ENCODE results near the gene ASMT.
"Not testable (repeated sequence)": the region's sequence is repeated elsewhere in the genome, so short reads cannot be mapped to it uniquely, and the experiment has no call there.

Gene ASMT

GRCh38 chrX:1614927-1615326, at the start of gene ASMT:
Gene ASMT (plus strand): TSS chrX:1615059. CDS start chrX:1615200, 141 bp downstream.
- no peaks in the 10 kb centered on the region for H3K36me3 ChIP-seq (ENCODE audit: insufficient read depth, low read depth, low read length)
- H3K4me1 ChIP-seq (ENCODE audit: insufficient read depth, low read length), result no peaks in the 10 kb centered on the region; the same call in 1 of the 2 replicates
- no peaks in the 10 kb centered on the region for H3K9me3 ChIP-seq (ENCODE audit: insufficient read depth, low read depth, low read length)
- H3K27ac ChIP-seq (ENCODE audit: low read length), result no peak within 1 kb of the TSS
- H3K27me3 ChIP-seq (ENCODE audit: insufficient read depth, low read length), result no peaks in the 10 kb centered on the region
- H3K4me3 ChIP-seq (ENCODE audit: low read length), result no peak within 1 kb of the TSS
- H3K9ac ChIP-seq (ENCODE audit: low read depth, low read length), result no peak within 1 kb of the TSS

DNA sequence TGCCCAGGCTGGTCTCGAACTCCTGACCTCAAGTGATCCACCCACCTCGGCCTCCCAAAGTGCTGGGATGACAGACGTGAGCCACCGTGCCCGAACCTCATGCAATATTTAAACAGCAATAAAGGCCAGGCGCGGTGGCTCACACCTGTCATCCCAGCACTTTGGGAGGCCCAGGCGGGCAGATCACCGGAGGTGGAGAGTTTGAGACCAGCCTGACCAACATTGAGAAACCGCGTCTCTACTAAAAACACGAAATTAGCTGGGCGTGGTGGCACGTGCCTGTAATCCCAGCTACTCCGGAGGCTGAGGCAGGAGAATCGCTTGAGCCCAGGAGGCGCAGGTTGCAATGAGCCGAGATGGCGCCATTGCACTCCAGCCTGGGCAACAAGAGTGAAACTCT, 40.7 kb upstream of the ASMT start:
- not testable (repeated sequence) for H3K9ac ChIP-seq (ENCODE audit: low read depth, low read length); H3K4me1 ChIP-seq (ENCODE audit: insufficient read depth, low read length)

GRCh38 chrX:1576201-1576992, 38.5 kb upstream of the ASMT start:
- no peak overlapping the region for H3K4me3 ChIP-seq (ENCODE audit: low read length)
- H3K36me3 ChIP-seq (ENCODE audit: insufficient read depth, low read depth, low read length), result no peaks in the 10 kb centered on the region
- H3K4me1 ChIP-seq (ENCODE audit: insufficient read depth, low read length), result no peaks in the 10 kb centered on the region
- H3K9me3 ChIP-seq (ENCODE audit: insufficient read depth, low read depth, low read length), result peaks cover 5% of the 10 kb centered on the region
- no peak overlapping the region for H3K9ac ChIP-seq (ENCODE audit: low read depth, low read length)
- no peaks in the 10 kb centered on the region for H3K27me3 ChIP-seq (ENCODE audit: insufficient read depth, low read length)
- no peak overlapping the region for H3K27ac ChIP-seq (ENCODE audit: low read length)

More for the DNA sequence above, 40.7 kb upstream of the ASMT start:
- H3K27me3 ChIP-seq (ENCODE audit: insufficient read depth, low read length); H3K36me3 ChIP-seq (ENCODE audit: insufficient read depth, low read depth, low read length); H3K27ac ChIP-seq (ENCODE audit: low read length); H3K4me3 ChIP-seq (ENCODE audit: low read length); H3K9me3 ChIP-seq (ENCODE audit: insufficient read depth, low read depth, low read length): not testable (repeated sequence)

DNA sequence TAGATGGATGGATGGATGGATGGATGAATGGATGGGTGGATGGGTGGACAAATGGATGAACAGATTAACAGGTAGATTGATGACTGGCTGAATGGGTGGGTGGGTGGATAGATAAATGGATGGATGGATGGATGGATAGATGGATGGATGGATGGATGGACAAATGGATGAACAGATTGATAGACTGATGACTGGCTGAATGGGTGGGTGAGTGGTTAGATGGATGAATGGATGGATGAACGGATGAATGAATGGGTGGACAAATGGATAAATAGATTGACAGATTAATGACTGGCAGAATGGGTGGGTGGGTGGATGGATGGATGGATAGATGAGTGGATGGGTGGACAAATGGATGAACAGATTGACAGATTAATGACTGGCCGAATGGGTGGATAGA, 37.0 kb upstream of the ASMT start:
- Histone ChIP-seq H3K4me1 (ENCODE audit: insufficient read depth, low read length) (no peaks in the 10 kb centered on the region), H3K27me3 (ENCODE audit: insufficient read depth, low read length) (no peaks in the 10 kb centered on the region), H3K4me3 (ENCODE audit: low read length) (no peak overlapping the region), H3K9me3 (ENCODE audit: insufficient read depth, low read depth, low read length) (peaks cover 5% of the 10 kb centered on the region), H3K36me3 (ENCODE audit: insufficient read depth, low read depth, low read length) (no peaks in the 10 kb centered on the region), H3K9ac (ENCODE audit: low read depth, low read length) (no peak overlapping the region), H3K27ac (ENCODE audit: low read length) (no peak overlapping the region)

- no peaks in the 10 kb centered on the region for H3K27me3 ChIP-seq (ENCODE audit: insufficient read depth, low read length)
- peaks cover 5% of the 10 kb centered on the region for H3K9me3 ChIP-seq (ENCODE audit: insufficient read depth, low read depth, low read length)
- H3K4me1 ChIP-seq (ENCODE audit: insufficient read depth, low read length), result no peaks in the 10 kb centered on the region
- no peak overlapping the region for H3K9ac ChIP-seq (ENCODE audit: low read depth, low read length)
- no peak overlapping the region for H3K4me3 ChIP-seq (ENCODE audit: low read length)
- no peaks in the 10 kb centered on the region for H3K36me3 ChIP-seq (ENCODE audit: insufficient read depth, low read depth, low read length)
- no peak overlapping the region for H3K27ac ChIP-seq (ENCODE audit: low read length)
Observed at GRCh38 chrX:1578511-1579173, 36.2 kb upstream of the ASMT start.

GRCh38 chrX:1581132-1581531, 33.7 kb upstream of the ASMT start:
- Histone ChIP-seq H3K4me3 (ENCODE audit: low read length) (no peak overlapping the region), H3K36me3 (ENCODE audit: insufficient read depth, low read depth, low read length) (no peaks in the 10 kb centered on the region), H3K27ac (ENCODE audit: low read length) (no peak overlapping the region), H3K27me3 (ENCODE audit: insufficient read depth, low read length) (no peaks in the 10 kb centered on the region), H3K9me3 (ENCODE audit: insufficient read depth, low read depth, low read length) (peaks cover 5% of the 10 kb centered on the region), H3K9ac (ENCODE audit: low read depth, low read length) (no peak overlapping the region), H3K4me1 (ENCODE audit: insufficient read depth, low read length) (no peaks in the 10 kb centered on the region)

DNA sequence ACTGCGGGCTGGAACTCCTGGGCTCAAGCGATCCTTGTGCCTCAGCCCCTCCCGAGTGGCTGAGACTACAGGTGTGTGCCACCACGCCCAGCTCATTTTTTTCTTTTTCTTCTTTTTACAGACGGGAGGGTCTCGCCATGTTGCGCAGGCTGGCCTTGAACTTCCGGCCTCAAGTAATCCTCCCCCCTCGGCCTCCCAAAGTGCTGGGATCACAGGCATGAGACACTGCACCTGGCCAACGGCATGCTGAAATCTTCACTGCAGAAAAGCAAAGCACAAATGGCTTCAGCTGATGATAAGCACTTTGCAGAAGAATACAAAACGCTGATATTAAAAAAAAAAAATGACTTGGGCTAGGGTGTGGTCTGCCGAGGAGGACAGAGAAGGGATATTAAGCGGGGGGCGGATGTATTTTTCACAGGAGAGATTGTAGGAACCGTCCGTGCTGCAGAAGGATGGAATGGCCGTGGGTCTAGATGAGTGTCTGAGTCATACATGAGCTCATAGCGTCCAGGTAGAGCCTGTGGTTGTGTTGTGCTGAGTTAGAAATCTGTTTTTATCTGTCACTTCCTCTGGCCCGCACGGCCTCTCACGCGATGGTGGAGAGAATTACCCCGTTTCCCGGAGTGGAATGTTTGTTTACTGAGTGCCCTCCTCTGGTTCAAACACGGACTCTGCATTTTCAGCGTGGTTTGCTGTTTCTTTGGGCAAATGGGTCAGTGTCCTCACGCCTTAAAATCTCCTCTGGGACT, 32.0 kb upstream of the ASMT start:
- H3K27me3 ChIP-seq (ENCODE audit: insufficient read depth, low read length), result no peaks in the 10 kb centered on the region
- H3K9me3 ChIP-seq (ENCODE audit: insufficient read depth, low read depth, low read length), result peaks cover 5% of the 10 kb centered on the region
- no peak overlapping the region for H3K4me3 ChIP-seq (ENCODE audit: low read length)
- H3K27ac ChIP-seq (ENCODE audit: low read length), result no peak overlapping the region
- no peaks in the 10 kb centered on the region for H3K36me3 ChIP-seq (ENCODE audit: insufficient read depth, low read depth, low read length)
- H3K9ac ChIP-seq (ENCODE audit: low read depth, low read length), result no peak overlapping the region
- peaks cover 5% of the 10 kb centered on the region; the same call in 1 of the 2 replicates for H3K4me1 ChIP-seq (ENCODE audit: insufficient read depth, low read length)

DNA sequence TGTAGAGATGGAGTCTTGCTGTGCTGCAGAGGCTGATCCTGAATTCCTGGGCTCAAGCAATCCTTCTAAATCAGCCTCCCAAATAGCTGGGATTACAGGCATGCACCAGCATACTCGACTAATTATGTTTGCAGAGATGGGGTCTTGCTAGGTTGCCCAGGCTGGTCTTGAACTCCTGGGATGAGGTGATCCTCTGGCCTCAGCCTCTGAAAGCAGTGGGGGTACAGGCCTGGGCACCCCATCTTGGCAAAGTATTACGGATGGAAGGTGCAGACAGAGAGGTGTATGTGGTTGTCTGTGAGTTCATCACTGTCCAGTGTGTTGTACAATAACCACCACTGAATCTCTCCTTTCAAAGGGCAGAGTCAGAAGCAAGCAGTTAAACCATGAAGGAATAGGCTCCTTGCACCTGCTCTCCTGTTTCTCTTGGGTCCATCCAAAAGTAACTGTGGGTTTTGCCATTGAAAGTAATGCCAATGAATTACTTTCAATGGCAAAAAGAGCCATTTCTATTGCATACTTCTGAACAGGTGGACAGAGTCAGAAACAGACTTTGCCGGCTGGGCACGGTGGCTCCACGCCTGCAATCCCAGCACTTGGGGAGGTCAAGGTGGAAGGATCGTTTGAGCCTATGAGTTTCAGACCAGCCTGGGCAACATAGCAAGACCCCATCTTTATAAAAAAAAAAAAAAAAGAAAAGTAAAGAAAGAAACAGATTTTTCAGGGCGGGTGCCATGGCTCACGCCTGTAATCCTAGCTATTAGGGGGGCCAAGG, 30.4 kb upstream of the ASMT start:
- Histone ChIP-seq H3K36me3 (ENCODE audit: insufficient read depth, low read depth, low read length) (no peaks in the 10 kb centered on the region), H3K4me1 (ENCODE audit: insufficient read depth, low read length) (peaks cover 5% of the 10 kb centered on the region; the same call in 1 of the 2 replicates), H3K9me3 (ENCODE audit: insufficient read depth, low read depth, low read length) (peaks cover 5% of the 10 kb centered on the region), H3K27me3 (ENCODE audit: insufficient read depth, low read length) (no peaks in the 10 kb centered on the region), H3K4me3 (ENCODE audit: low read length) (no peak overlapping the region), H3K27ac (ENCODE audit: low read length) (no peak overlapping the region), H3K9ac (ENCODE audit: low read depth, low read length) (no peak overlapping the region)

DNA sequence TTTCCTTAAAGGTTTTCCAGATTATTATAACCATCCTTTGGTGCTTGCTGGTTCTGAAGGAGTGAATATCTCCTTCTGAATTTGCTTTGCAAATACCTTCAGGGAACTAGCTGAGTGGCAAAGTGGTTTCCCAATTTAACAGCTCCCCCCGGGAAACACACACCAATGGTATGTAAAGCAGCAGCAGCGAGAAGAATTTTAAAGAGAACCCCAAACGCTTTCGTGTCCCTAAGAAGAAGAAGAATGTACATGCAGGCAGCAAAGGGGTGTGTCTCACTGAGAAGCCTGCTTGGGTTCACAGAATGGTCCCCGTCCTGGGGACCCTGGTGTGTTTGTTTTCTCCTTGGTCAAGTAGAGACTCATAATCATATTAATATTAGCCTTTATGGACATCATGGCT, 27.7 kb upstream of the ASMT start:
- Histone ChIP-seq H3K9me3 (ENCODE audit: insufficient read depth, low read depth, low read length) (no peaks in the 10 kb centered on the region), H3K4me3 (ENCODE audit: low read length) (no peak overlapping the region), H3K36me3 (ENCODE audit: insufficient read depth, low read depth, low read length) (no peaks in the 10 kb centered on the region), H3K27ac (ENCODE audit: low read length) (no peak overlapping the region), H3K9ac (ENCODE audit: low read depth, low read length) (no peak overlapping the region; the same call in 1 of the 2 replicates), H3K4me1 (ENCODE audit: insufficient read depth, low read length) (peaks cover 5% of the 10 kb centered on the region; the same call in 1 of the 2 replicates), H3K27me3 (ENCODE audit: insufficient read depth, low read length) (no peaks in the 10 kb centered on the region)

GRCh38 chrX:1589356-1590130, 25.3 kb upstream of the ASMT start:
- Histone ChIP-seq H3K9ac (ENCODE audit: low read depth, low read length) (no peak overlapping the region), H3K4me3 (ENCODE audit: low read length) (no peak overlapping the region), H3K9me3 (ENCODE audit: insufficient read depth, low read depth, low read length) (no peaks in the 10 kb centered on the region), H3K27me3 (ENCODE audit: insufficient read depth, low read length) (no peaks in the 10 kb centered on the region), H3K36me3 (ENCODE audit: insufficient read depth, low read depth, low read length) (peaks cover 13% of the 10 kb centered on the region), H3K27ac (ENCODE audit: low read length) (no peak overlapping the region), H3K4me1 (ENCODE audit: insufficient read depth, low read length) (peaks cover 10% of the 10 kb centered on the region)
